Endothelial cell of umbilical vein (primary cell): ENCODE measurements around the gene PCDH9. TPM values are rescaled to one million over a fixed set of nuclear protein-coding genes. Genes with fewer than 3 reads are reported as not detected.

ENCODE experiments used
- BruUV-seq: library from RNA; stranded (reverse); fragments of 400-500 nt; replicated peaks from 2 replicates; lab custom pipeline; 2021; lab: Mats Ljungman, UMichigan
- CTCF ChIA-PET: fragments of 300-600, 350-600 bp; sonication (Branson Sonifier 250); formaldehyde crosslinking; loops from one replicate; lab custom pipeline; 2021; ENCODE audit warnings: antibody characterized with exemption, inconsistent platforms; lab: Charles Lee
- POLR2A ChIA-PET: fragments of 300-600, 350-600 bp; sonication (Branson Sonifier 250); formaldehyde crosslinking; loops from one replicate; lab custom pipeline; 2021; ENCODE audit warnings: antibody characterized with exemption, inconsistent platforms; lab: Charles Lee
- DNase-seq: peaks from one replicate; pipeline ENCODE4 v3.0.0-alpha.2; 2011; ENCODE audit warnings: low read depth, low spot score
- FAIRE-seq: peaks from 2 replicates; lab custom pipeline; 2011; peaks lifted over from hg19 to GRCh38; lab: Jason Lieb, UNC
- H2AFZ ChIP-seq: 2 replicates; pipeline ENCODE4 v1.6.0; 2012; ENCODE audit warnings: low read depth, low read length, control low read depth, inconsistent platforms
- H3K27ac ChIP-seq: 2 replicates; pipeline ENCODE4 v1.5.1; 2011; ENCODE audit warnings: low read depth, mild to moderate bottlenecking, control low read depth, low read length, moderate library complexity; ENCODE audit not compliant: insufficient read depth
- H3K27me3 ChIP-seq, 2 experiments: 2 replicates each; pipeline versions ENCODE4 v1.6.0 to v1.6.1; 2011; ENCODE audit warnings: low read length in 2 of 2, mixed read lengths in 1 of 2; ENCODE audit not compliant: control insufficient read depth in 2 of 2, insufficient read depth in 2 of 2
- H3K36me3 ChIP-seq, 2 experiments: 2 replicates in 1 of 2; 3 replicates in 1 of 2; pipeline ENCODE4 v1.5.1; 2011; ENCODE audit warnings: low read length in 2 of 2, mild to moderate bottlenecking in 1 of 2, moderate library complexity in 1 of 2; ENCODE audit not compliant: control insufficient read depth in 2 of 2, insufficient read depth in 2 of 2; ENCODE audit errors: extremely low read depth in 1 of 2
- H3K4me1 ChIP-seq: 3 replicates; pipeline ENCODE4 v1.5.1; 2011; ENCODE audit warnings: mild to moderate bottlenecking, low read length; ENCODE audit not compliant: control insufficient read depth, insufficient read depth; ENCODE audit errors: extremely low read depth
- H3K4me2 ChIP-seq: 2 replicates; pipeline ENCODE4 v1.6.1; 2011; ENCODE audit warnings: low read length, control low read depth, mixed read lengths; ENCODE audit not compliant: insufficient read depth
- H3K4me3 ChIP-seq, 3 experiments: fragments of 200-600 bp in 1 of 3; sonication (generic), shearing (Covaris generic) in 1 of 3; replicated peaks in 1 of 3; 2 replicates each; pipeline ENCODE4 v1.5.1; 2011 to 2016; ENCODE audit warnings: control low read depth in 3 of 3, low read length in 3 of 3, mild to moderate bottlenecking in 2 of 3, inconsistent platforms in 1 of 3, low read depth in 1 of 3, moderate library complexity in 1 of 3; ENCODE audit not compliant: insufficient read depth in 1 of 3
- H3K79me2 ChIP-seq: 2 replicates; pipeline ENCODE4 v1.6.0; 2012; ENCODE audit warnings: low read length, inconsistent platforms; ENCODE audit not compliant: control insufficient read depth, insufficient read depth
- H3K9ac ChIP-seq: replicated peaks from 2 replicates; pipeline ENCODE3; 2011; ENCODE audit warnings: low read length, control low read depth; ENCODE audit not compliant: insufficient read depth; ENCODE audit errors: extremely low read depth
- H3K9me1 ChIP-seq: replicated peaks from 3 replicates; pipeline ENCODE4 v1.6.0; 2011; ENCODE audit warnings: mild to moderate bottlenecking, low read length; ENCODE audit not compliant: control insufficient read depth, insufficient read depth; ENCODE audit errors: extremely low read depth
- H3K9me3 ChIP-seq: replicated peaks from 2 replicates; pipeline ENCODE4 v1.5.1; 2012; ENCODE audit warnings: low read length, inconsistent platforms; ENCODE audit not compliant: control insufficient read depth, insufficient read depth
- H4K20me1 ChIP-seq: replicated peaks from 2 replicates; pipeline ENCODE3; 2011; ENCODE audit warnings: mild to moderate bottlenecking, low read length; ENCODE audit not compliant: control insufficient read depth, insufficient read depth; ENCODE audit errors: extremely low read depth
- EZH2 ChIP-seq: IDR thresholded peaks from 2 replicates; pipeline ENCODE4 v1.6.1; 2012; ENCODE audit warnings: borderline replicate concordance, low read depth, mild to moderate bottlenecking, moderate library complexity, low read length, inconsistent platforms; ENCODE audit not compliant: severe bottlenecking
- FOS ChIP-seq: IDR thresholded peaks from 2 replicates; pipeline ENCODE4 v1.6.1; 2011; ENCODE audit warnings: mild to moderate bottlenecking, low read length, moderate library complexity, borderline replicate concordance; ENCODE audit not compliant: insufficient read depth
- GATA2 ChIP-seq: IDR thresholded peaks from 2 replicates; pipeline ENCODE4 v1.7.0; 2011; ENCODE audit warnings: low read depth, mild to moderate bottlenecking, moderate library complexity, mixed read lengths, low read length; ENCODE audit not compliant: insufficient read length, insufficient read depth
- JUN ChIP-seq: IDR thresholded peaks from 2 replicates; pipeline ENCODE4 v1.6.1; 2011; ENCODE audit warnings: borderline replicate concordance, low read depth; ENCODE audit not compliant: insufficient read length, insufficient read depth
- MYC ChIP-seq: IDR thresholded peaks from one replicate; pipeline ENCODE4 v1.6.1; 2011; ENCODE audit warnings: mild to moderate bottlenecking, low read depth, low read length
- POLR2A ChIP-seq: IDR thresholded peaks from 2 replicates; pipeline ENCODE4 v1.6.1; 2012; ENCODE audit warnings: low read depth, mild to moderate bottlenecking, control low read depth, low read length
- POLR2AphosphoS5 ChIP-seq: IDR thresholded peaks from 2 replicates; pipeline ENCODE4 v1.6.1; 2012; ENCODE audit warnings: low read depth, mild to moderate bottlenecking, control low read depth, low read length, moderate library complexity; ENCODE audit not compliant: insufficient read depth
- dilution Hi-C: fragments of 300-500 bp; cut with MboI; formaldehyde crosslinking; loops from one replicate; pipeline ENCODE4 v1.15.0; 2019; ENCODE audit warnings: low sequenced_read_pairs; ENCODE audit not compliant: extremely low pct_ligation_motif_present
- intact Hi-C: fragments of 100-400 bp; cut with micrococcal nuclease; formaldehyde crosslinking; loops from one replicate; pipeline ENCODE4 v1.10.0; 2022
- polyA plus RNA-seq, 4 experiments: library from polyadenylated mRNA; depleted of rRNA in 3 of 4; stranded (reverse) in 3 of 4; unstranded in 1 of 4; fragments of >200 nt; gene quantifications; 2 replicates each; pipeline versions ENCODE4 v1.2.1 to v1.2.3, GENCODE V29; 2011 to 2012; ENCODE audit warnings: missing spikeins in 1 of 4
- total RNA-seq: library from RNA; stranded (reverse); gene quantifications from 2 replicates; pipeline ENCODE4 v1.2.3, GENCODE V29; 2021
- TF ChIP-seq, protein P1 (sequence below), 2 donors: IDR thresholded peaks; 1 replicate in 1 of 2; 2 replicates in 1 of 2; pipeline ENCODE4 v1.5.1; 2011; ENCODE audit warnings: low read length in 2 of 2, mild to moderate bottlenecking in 2 of 2, moderate library complexity in 2 of 2, control low read depth in 1 of 2, inconsistent platforms in 1 of 2, low read depth in 1 of 2; ENCODE audit not compliant: insufficient read depth in 1 of 2; ENCODE audit errors: extremely low read depth in 1 of 2
- TF ChIP-seq, protein P2 (sequence below): IDR thresholded peaks from 2 replicates; pipeline ENCODE4 v1.6.1; 2011; ENCODE audit not compliant: insufficient read depth, insufficient read length

Gene PCDH9
- total and polyA plus RNA-seq, 2 donors (not counting 3 experiments of a cell fraction or from before 2014, with no cell fraction given), result 1.1 to 5.2 TPM

DNA sequence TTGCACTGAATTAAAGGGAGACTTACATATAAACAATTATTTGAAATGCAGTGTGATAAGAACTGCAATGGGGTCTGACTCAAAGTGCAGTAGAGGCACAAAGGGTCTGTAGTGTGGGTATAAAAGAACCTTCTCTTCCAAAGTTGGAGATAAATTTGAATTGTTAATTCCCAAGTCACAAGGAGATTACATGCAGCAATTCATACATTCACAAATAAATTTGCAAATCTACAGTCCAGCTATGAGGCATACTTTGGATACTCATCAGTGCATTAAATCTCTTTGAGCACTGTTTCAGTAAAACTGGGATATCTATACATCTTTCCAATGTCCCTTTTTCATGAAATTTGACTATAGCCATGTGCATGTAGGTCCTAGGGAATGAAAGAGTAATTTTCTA, 799.4 kb downstream of the PCDH9 start:
- no peaks in the 10 kb centered on the region for H3K9me1 ChIP-seq
- H3K4me3 ChIP-seq, result no peak overlapping the region
- H3K9me3 ChIP-seq, result no peaks in the 10 kb centered on the region
- intact Hi-C loops, result no loop called here
- H3K9ac ChIP-seq, result no peak overlapping the region
- ChIA-PET POLR2A (no interaction called here), CTCF (interaction anchor here (1.0 kb wide), 1 partner anchor 8 kb away, joined by 6 read pairs; no protein-coding TSS in a partner anchor)
- H3K4me2 ChIP-seq, result no peak overlapping the region
- H3K79me2 ChIP-seq, result no peaks in the 10 kb centered on the region
- no peaks in the 10 kb centered on the region for H4K20me1 ChIP-seq
- H3K27me3 ChIP-seq, result no peaks in the 10 kb centered on the region
- H3K36me3 ChIP-seq, result no peaks in the 10 kb centered on the region
- DNase-seq, result no peak
- TF ChIP-seq MYC (no peak), FOS (no peak), POLR2A (no peak), EZH2 (no peak), POLR2AphosphoS5 (no peak), GATA2 (no peak), JUN (no peak)
- TF ChIP-seq, protein P1, sequence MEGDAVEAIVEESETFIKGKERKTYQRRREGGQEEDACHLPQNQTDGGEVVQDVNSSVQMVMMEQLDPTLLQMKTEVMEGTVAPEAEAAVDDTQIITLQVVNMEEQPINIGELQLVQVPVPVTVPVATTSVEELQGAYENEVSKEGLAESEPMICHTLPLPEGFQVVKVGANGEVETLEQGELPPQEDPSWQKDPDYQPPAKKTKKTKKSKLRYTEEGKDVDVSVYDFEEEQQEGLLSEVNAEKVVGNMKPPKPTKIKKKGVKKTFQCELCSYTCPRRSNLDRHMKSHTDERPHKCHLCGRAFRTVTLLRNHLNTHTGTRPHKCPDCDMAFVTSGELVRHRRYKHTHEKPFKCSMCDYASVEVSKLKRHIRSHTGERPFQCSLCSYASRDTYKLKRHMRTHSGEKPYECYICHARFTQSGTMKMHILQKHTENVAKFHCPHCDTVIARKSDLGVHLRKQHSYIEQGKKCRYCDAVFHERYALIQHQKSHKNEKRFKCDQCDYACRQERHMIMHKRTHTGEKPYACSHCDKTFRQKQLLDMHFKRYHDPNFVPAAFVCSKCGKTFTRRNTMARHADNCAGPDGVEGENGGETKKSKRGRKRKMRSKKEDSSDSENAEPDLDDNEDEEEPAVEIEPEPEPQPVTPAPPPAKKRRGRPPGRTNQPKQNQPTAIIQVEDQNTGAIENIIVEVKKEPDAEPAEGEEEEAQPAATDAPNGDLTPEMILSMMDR (IDR thresholded peaks at IDR 0.05; ENCODE audit: extremely low read depth in 1 of 2, insufficient read depth in 1 of 2, low read depth in 1 of 2, low read length in 2 of 2), result no peak
- TF ChIP-seq, protein P2, sequence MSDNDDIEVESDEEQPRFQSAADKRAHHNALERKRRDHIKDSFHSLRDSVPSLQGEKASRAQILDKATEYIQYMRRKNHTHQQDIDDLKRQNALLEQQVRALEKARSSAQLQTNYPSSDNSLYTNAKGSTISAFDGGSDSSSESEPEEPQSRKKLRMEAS, result no peak
- H2AFZ ChIP-seq, result no peak overlapping the region
- BruUV-seq, result no TSS peak
- FAIRE-seq, result no peak
- no peaks in the 10 kb centered on the region for H3K4me1 ChIP-seq
- H3K27ac ChIP-seq, result no peak overlapping the region
- dilution Hi-C loops, result no loop called here
